GM12892 (cell line): ENCODE data around the gene CELF6. TPM values are rescaled to one million over a fixed set of nuclear protein-coding genes. Genes with fewer than 3 reads are reported as not detected.

ENCODE experiments used
- DNase-seq: peaks from one replicate; pipeline ENCODE4 v3.0.0; 2011; ENCODE audit not compliant: insufficient read length
- FAIRE-seq: peaks from 2 replicates; lab custom pipeline; 2011; peaks lifted over from hg19 to GRCh38; lab: Jason Lieb, UNC
- POLR2A ChIP-seq: IDR thresholded peaks from 2 replicates; pipeline ENCODE4 v1.6.1; 2011; ENCODE audit warnings: low read depth, low read length, control low read depth
- POLR2AphosphoS5 ChIP-seq: IDR thresholded peaks from 2 replicates; pipeline ENCODE4 v1.6.1; 2011; ENCODE audit warnings: low read depth, low read length, control low read depth
- TAF1 ChIP-seq: IDR thresholded peaks from 2 replicates; pipeline ENCODE4 v1.6.1; 2011; ENCODE audit warnings: low read depth, mild to moderate bottlenecking, control low read depth, low read length, borderline replicate concordance
- polyA plus RNA-seq: library from polyadenylated mRNA; unstranded; fragments of >200 nt; gene quantifications from one replicate; pipeline ENCODE4 v1.2.1, GENCODE V29; 2012; ENCODE audit warnings: missing spikeins, inconsistent platforms; ENCODE audit not compliant: missing spikeins

CELF6 gene
- polyA plus RNA-seq: 1.2 TPM

- TF ChIP-seq POLR2A (no peak), POLR2AphosphoS5 (no peak), TAF1 (no peak)
- FAIRE-seq: peak; percentile 89
Measured at GRCh38 chr15:72319985-72320671, at the start of gene CELF6. Gene CELF6 (minus strand): TSS chr15:72320157. CDS start chr15:72319874, 283 bp downstream.

DNA sequence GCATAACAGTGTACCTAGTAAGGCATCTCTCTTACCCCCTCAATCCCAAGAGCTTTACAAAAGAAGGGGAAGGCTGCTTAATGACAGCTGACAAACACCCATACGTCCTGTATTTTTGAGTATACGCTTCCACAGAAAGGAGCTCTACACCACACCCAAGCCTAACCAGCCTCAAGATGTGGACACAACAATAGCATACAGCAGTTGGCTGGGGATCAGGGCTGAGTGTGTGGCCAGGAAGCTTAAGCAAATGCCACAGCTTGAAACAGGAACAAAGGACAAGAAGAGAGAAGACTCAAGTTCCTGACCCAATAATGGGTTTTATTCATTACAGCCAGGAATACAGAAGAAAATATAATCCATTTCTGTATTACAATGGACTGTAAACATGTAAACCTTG is 48.9 kb upstream of the CELF6 start:
- FAIRE-seq: no peak
- DNase-seq: no peak
- TF ChIP-seq POLR2AphosphoS5: no peak
- no peak for TF ChIP-seq POLR2A
- no peak for TF ChIP-seq TAF1

More at GRCh38 chr15:72319985-72320671, at the start of gene CELF6:
- DNase-seq: peak; percentile 85

GRCh38 chr15:72368325-72368724 is 48.4 kb upstream of the CELF6 start:
- TF ChIP-seq TAF1 (no peak), POLR2AphosphoS5 (no peak), POLR2A (no peak)
- no peak for DNase-seq
- no peak for FAIRE-seq

DNA sequence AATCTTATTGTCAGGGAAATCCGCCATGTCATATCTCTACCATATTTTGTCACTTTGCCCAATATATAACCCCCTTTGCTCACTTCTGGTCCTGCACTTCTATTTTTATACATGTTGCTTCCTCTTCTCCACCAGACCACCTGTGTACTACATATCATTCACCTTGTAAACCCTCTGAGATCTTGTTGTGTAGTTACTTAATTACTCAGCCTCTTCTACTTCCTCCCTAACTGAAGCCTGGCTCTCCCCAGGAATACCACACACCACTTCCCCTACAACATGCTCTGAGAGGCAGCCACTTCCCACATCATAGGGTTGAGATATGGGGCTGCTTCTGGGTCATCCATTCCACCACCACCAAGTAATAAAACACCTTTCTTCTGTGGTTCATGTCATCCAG is 45.9 kb upstream of the CELF6 start:
- no peak for TF ChIP-seq POLR2A
- no peak for TF ChIP-seq TAF1
- no peak for TF ChIP-seq POLR2AphosphoS5
- FAIRE-seq: peak; percentile 82
- peak; percentile 34 for DNase-seq

DNA sequence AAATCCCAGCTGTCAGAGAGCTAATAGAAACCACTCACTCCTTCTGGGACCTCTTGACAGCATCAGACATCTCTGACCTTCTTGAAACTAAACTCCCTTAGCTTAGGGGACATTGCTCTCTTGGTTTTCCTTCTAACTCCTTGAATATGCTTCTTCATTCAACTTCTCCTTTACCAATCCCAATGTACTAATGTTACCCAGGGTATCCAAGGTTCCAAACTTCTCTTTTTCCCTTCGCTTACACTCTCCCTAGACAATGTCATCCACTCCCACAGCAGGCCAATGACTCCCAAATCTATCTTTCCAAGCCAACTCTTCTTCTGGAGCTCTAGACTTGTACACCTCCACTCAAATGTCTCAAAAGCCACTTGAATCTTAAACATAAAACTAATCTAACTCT is 41.2 kb upstream of the CELF6 start:
- TF ChIP-seq POLR2A (no peak), POLR2AphosphoS5 (no peak), TAF1 (no peak)
- no peak for DNase-seq
- no peak for FAIRE-seq

GRCh38 chr15:72358650-72359171 is 38.8 kb upstream of the CELF6 start:
- DNase-seq (no peak), FAIRE-seq (no peak)
- TF ChIP-seq TAF1: no peak
- no peak for TF ChIP-seq POLR2AphosphoS5
- no peak for TF ChIP-seq POLR2A

DNA sequence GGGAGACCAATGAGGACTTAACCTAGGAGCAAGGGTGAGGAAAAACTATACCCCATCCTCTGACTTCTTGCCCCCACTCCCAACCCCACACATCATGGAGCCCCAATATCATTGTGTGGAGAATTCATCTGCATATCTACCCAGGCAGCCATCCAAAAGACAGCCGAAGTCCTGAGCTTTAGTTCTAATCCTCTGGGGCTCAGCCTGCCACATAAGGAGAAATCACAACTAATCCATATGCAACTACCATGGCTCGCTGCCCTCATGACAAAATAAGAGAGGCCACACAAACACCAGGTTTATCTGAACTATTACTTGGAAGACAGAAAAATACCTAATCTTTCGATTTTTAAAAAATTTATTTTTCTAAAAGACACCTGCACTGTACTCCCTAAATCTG is 38.2 kb upstream of the CELF6 start:
- no peak for FAIRE-seq
- no peak for TF ChIP-seq POLR2A
- TF ChIP-seq POLR2AphosphoS5: no peak
- TF ChIP-seq TAF1: no peak
- no peak for DNase-seq

- FAIRE-seq (no peak), DNase-seq (no peak)
- TF ChIP-seq TAF1: no peak
- TF ChIP-seq POLR2A: no peak
- no peak for TF ChIP-seq POLR2AphosphoS5
Measured at GRCh38 chr15:72354496-72354895, 34.5 kb upstream of the CELF6 start.

DNA sequence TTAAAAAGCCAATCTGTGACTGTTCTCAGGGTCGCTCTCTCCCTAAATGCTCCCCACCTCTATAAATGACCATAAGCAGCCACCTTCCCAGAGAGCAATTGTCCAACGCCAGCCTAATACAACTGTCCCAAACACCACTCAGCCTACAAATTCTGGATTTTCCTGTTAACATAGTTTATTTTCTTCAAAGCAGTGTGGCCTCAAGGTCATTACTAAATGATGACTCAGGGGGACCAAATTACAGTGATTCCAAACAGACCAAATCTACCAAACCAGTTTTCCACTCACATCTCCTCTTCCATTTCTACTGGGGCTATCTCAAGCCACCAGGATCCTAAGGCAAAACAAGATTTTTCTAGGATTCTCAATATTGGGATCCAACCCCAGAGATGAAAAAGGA is 33.3 kb upstream of the CELF6 start:
- TF ChIP-seq POLR2A: no peak
- TF ChIP-seq TAF1: no peak
- TF ChIP-seq POLR2AphosphoS5: no peak
- no peak for DNase-seq
- no peak for FAIRE-seq

GRCh38 chr15:72345806-72346205 is 25.8 kb upstream of the CELF6 start:
- DNase-seq: no peak
- FAIRE-seq: no peak
- TF ChIP-seq TAF1 (no peak), POLR2AphosphoS5 (no peak), POLR2A (no peak)

DNA sequence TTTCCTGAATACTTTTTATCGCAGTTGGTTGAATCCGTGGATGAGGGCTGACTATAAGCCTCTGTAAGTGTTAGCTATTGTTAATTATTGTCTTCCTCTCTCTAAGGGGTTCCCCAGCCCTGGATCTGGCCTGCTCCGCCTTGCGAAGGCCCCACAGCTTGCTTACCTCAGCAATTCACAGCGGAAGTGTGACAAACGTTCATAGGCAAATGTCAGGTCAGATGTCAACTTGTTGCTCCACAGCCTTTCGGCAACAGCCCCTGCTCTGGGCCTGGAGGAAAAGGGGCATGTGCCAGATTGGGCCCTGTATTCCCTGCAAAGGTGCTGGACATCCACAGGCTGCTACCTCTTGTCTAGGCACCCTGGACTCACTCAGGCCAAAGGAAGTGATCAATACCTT is 25.3 kb upstream of the CELF6 start:
- no peak for FAIRE-seq
- TF ChIP-seq TAF1: no peak
- DNase-seq: no peak

DNA sequence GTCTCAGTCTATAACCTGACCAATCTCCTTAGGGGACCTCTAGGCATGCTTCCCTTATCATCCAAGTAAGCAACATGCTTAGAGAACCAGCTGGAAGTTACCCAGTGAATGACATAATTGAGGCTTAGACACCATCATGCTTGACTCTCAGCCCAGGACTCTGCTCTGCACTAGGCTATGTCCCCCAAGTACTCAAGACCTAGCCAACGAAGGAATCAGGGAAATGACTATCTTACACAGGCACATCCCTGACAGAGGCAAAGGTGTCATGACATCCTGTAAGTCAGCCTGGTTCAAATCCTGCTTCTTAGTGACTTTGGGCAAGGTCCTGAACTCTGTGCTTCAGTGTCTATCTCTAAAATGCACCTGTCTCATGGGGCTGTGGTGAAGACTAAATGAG is 24.6 kb upstream of the CELF6 start:
- DNase-seq (no peak), FAIRE-seq (no peak)
- TF ChIP-seq POLR2A (no peak), POLR2AphosphoS5 (no peak), TAF1 (no peak)

- FAIRE-seq: no peak
- DNase-seq: no peak
- TF ChIP-seq POLR2AphosphoS5: no peak
- TF ChIP-seq TAF1: no peak
- no peak for TF ChIP-seq POLR2A
Measured at GRCh38 chr15:72342385-72342784, 22.4 kb upstream of the CELF6 start.
